Upper lobe of left lung (tissue), 4 donors: ENCODE results near the gene MTMR12.

Source experiments
- EP300 ChIP-seq, 4 donors: sonication (generic); formaldehyde crosslinking; IDR thresholded peaks; one replicate each; pipeline ENCODE4 v1.5.1; 2017; ENCODE audit warnings: antibody characterized with exemption in 4 of 4, control low read depth in 2 of 4
- POLR2A ChIP-seq, 4 donors: fragments of 450-650 bp; IDR thresholded peaks; one replicate each; pipeline ENCODE4 v1.5.1; 2016 to 2017; ENCODE audit warnings: antibody characterized with exemption in 4 of 4, mild to moderate bottlenecking in 2 of 4
- POLR2AphosphoS5 ChIP-seq, 2 donors: sonication (generic); formaldehyde crosslinking; IDR thresholded peaks; one replicate each; pipeline ENCODE4 v1.5.1; 2017; ENCODE audit warnings: antibody characterized with exemption in 2 of 2
- TF ChIP-seq, protein P1 (sequence below), 6 experiments: fragments of 450-650 bp in 4 of 6; fragments of 200-600 bp in 2 of 6; sonication (generic) in 2 of 6; IDR thresholded peaks; one replicate each; pipeline ENCODE4 v1.5.1; 2016 to 2019; ENCODE audit warnings: antibody characterized with exemption in 6 of 6

- TF ChIP-seq POLR2A (IDR thresholded peaks at IDR 0.05) (no peak), EP300 (IDR thresholded peaks at IDR 0.05) (no peak), POLR2AphosphoS5 (IDR thresholded peaks at IDR 0.05) (no peak)
- TF ChIP-seq, protein P1, sequence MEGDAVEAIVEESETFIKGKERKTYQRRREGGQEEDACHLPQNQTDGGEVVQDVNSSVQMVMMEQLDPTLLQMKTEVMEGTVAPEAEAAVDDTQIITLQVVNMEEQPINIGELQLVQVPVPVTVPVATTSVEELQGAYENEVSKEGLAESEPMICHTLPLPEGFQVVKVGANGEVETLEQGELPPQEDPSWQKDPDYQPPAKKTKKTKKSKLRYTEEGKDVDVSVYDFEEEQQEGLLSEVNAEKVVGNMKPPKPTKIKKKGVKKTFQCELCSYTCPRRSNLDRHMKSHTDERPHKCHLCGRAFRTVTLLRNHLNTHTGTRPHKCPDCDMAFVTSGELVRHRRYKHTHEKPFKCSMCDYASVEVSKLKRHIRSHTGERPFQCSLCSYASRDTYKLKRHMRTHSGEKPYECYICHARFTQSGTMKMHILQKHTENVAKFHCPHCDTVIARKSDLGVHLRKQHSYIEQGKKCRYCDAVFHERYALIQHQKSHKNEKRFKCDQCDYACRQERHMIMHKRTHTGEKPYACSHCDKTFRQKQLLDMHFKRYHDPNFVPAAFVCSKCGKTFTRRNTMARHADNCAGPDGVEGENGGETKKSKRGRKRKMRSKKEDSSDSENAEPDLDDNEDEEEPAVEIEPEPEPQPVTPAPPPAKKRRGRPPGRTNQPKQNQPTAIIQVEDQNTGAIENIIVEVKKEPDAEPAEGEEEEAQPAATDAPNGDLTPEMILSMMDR (IDR thresholded peaks at IDR 0.05) = no peak
These were observed 40.0 kb downstream of the MTMR12 start for GRCh38 chr5:32272746-32273145.
